ENCODE results near the gene AKR1A1. TPM values are rescaled to one million over a fixed set of nuclear protein-coding genes. Genes with fewer than 3 reads are reported as not detected.

Gene AKR1A1
- total RNA-seq, 1 donor from 2014 or later = 154 TPM

- DNase-seq (ENCODE audit: low spot score) = no peak
- H3K27me3 Mint-ChIP-seq (ENCODE audit: low read depth) = no peaks in the 10 kb centered on the region
- no peaks in the 10 kb centered on the region for H3K9me3 Mint-ChIP-seq (ENCODE audit: low read depth)
- TF ChIP-seq CTCF (IDR thresholded peaks at IDR 0.05) = no peak
- H3K36me3 Mint-ChIP-seq (ENCODE audit: low read depth) = no peaks in the 10 kb centered on the region
- no peak overlapping the region for H3K4me3 Mint-ChIP-seq (ENCODE audit: unreplicated experiment)
- H3K4me1 Mint-ChIP-seq (ENCODE audit: low read depth) = no peaks in the 10 kb centered on the region
- no peak overlapping the region for H3K27ac Mint-ChIP-seq (ENCODE audit: unreplicated experiment)
Measured at GRCh38 chr1:45544530-45544929, 6.1 kb upstream of the AKR1A1 start.

- Mint-ChIP-seq H3K36me3 (ENCODE audit: low read depth) (no peaks in the 10 kb centered on the region), H3K4me1 (ENCODE audit: low read depth) (no peaks in the 10 kb centered on the region), H3K4me3 (ENCODE audit: unreplicated experiment) (no peak overlapping the region), H3K9me3 (ENCODE audit: low read depth) (no peaks in the 10 kb centered on the region), H3K27me3 (ENCODE audit: low read depth) (no peaks in the 10 kb centered on the region), H3K27ac (ENCODE audit: unreplicated experiment) (no peak overlapping the region)
- TF ChIP-seq CTCF (IDR thresholded peaks at IDR 0.05) = no peak
- DNase-seq (ENCODE audit: low spot score) = no peak
Measured at GRCh38 chr1:45545019-45545493, 5.6 kb upstream of the AKR1A1 start.

- Mint-ChIP-seq H3K9me3 (ENCODE audit: low read depth) (no peaks in the 10 kb centered on the region), H3K4me3 (ENCODE audit: unreplicated experiment) (no peak overlapping the region), H3K27ac (ENCODE audit: unreplicated experiment) (no peak overlapping the region), H3K36me3 (ENCODE audit: low read depth) (no peaks in the 10 kb centered on the region), H3K4me1 (ENCODE audit: low read depth) (peaks cover 4% of the 10 kb centered on the region), H3K27me3 (ENCODE audit: low read depth) (no peaks in the 10 kb centered on the region)
- DNase-seq (ENCODE audit: low spot score) = no peak
- TF ChIP-seq CTCF (IDR thresholded peaks at IDR 0.05) = no peak
Measured at GRCh38 chr1:45545553-45546310, 4.9 kb upstream of the AKR1A1 start.

GRCh38 chr1:45551684-45552083, 1.1 kb downstream of the AKR1A1 start:
- no peak for DNase-seq (ENCODE audit: low spot score)
- H3K4me3 Mint-ChIP-seq (ENCODE audit: unreplicated experiment) = peak overlapping the region; percentile 99
- no peaks in the 10 kb centered on the region for H3K27me3 Mint-ChIP-seq (ENCODE audit: low read depth)
- H3K9me3 Mint-ChIP-seq (ENCODE audit: low read depth) = no peaks in the 10 kb centered on the region
- peaks cover 7% of the 10 kb centered on the region for H3K36me3 Mint-ChIP-seq (ENCODE audit: low read depth)
- peaks cover 18% of the 10 kb centered on the region for H3K4me1 Mint-ChIP-seq (ENCODE audit: low read depth)
- TF ChIP-seq CTCF (IDR thresholded peaks at IDR 0.05) = no peak
- H3K27ac Mint-ChIP-seq (ENCODE audit: unreplicated experiment) = peak overlapping the region; percentile 14

GRCh38 chr1:45552331-45552730, 1.7 kb downstream of the AKR1A1 start:
- Mint-ChIP-seq H3K9me3 (ENCODE audit: low read depth) (no peaks in the 10 kb centered on the region), H3K27ac (ENCODE audit: unreplicated experiment) (peak overlapping the region; percentile 69), H3K4me1 (ENCODE audit: low read depth) (peaks cover 19% of the 10 kb centered on the region), H3K4me3 (ENCODE audit: unreplicated experiment) (peak overlapping the region; percentile 99), H3K36me3 (ENCODE audit: low read depth) (peaks cover 7% of the 10 kb centered on the region), H3K27me3 (ENCODE audit: low read depth) (no peaks in the 10 kb centered on the region)
- DNase-seq (ENCODE audit: low spot score) = no peak
- no peak for TF ChIP-seq CTCF (IDR thresholded peaks at IDR 0.05)
